Left ventricle myocardium inferior (tissue), 1 donor: Measurements from ENCODE around the gene ADAP1. TPM values are rescaled to one million over a fixed set of nuclear protein-coding genes. Genes with fewer than 3 reads are reported as not detected.

ENCODE experiments used
- DNase-seq: peaks from one replicate; pipeline ENCODE4 v3.0.0-alpha.2; 2020
- H3K27ac ChIP-seq: fragments of 200-600 bp; replicated peaks from 2 replicates; pipeline ENCODE4 v1.8.0; 2021
- H3K27me3 ChIP-seq: fragments of 200-600 bp; 2 replicates; pipeline ENCODE4 v1.8.0; 2021; ENCODE audit warnings: low read depth
- H3K36me3 ChIP-seq: fragments of 200-600 bp; 2 replicates; pipeline ENCODE4 v1.8.0; 2021
- H3K4me1 ChIP-seq: fragments of 200-600 bp; 2 replicates; pipeline ENCODE4 v1.8.0; 2021
- H3K4me3 ChIP-seq: fragments of 200-600 bp; 2 replicates; pipeline ENCODE4 v1.8.0; 2021; ENCODE audit warnings: mild to moderate bottlenecking, moderate library complexity
- H3K9me3 ChIP-seq: fragments of 200-600 bp; replicated peaks from 2 replicates; pipeline ENCODE4 v1.8.0; 2021
- intact Hi-C: fragments of 100-400 bp; cut with micrococcal nuclease; formaldehyde crosslinking; loops from one replicate; pipeline ENCODE4 v1.11.0; 2022
- total RNA-seq: library from RNA; stranded (reverse); fragmentation: NEBNext Ultra II Directional; extraction: Animal tissue kit (Norgen Biotek cat#: 25700); gene quantifications from one replicate; pipeline ENCODE4 v1.2.1, GENCODE V29; 2021
- TF ChIP-seq, protein P1 (sequence below): fragments of 200-600 bp; IDR thresholded peaks from 2 replicates; pipeline ENCODE4 v1.8.0; 2021; ENCODE audit warnings: antibody characterized with exemption, mild to moderate bottlenecking, borderline replicate concordance
- donor health status: DM: no; HTN: yes; CAD: no; lungs with severe emphysema.

Gene ADAP1
- total RNA-seq, 1 donor from 2014 or later, result 8.4 TPM

DNA sequence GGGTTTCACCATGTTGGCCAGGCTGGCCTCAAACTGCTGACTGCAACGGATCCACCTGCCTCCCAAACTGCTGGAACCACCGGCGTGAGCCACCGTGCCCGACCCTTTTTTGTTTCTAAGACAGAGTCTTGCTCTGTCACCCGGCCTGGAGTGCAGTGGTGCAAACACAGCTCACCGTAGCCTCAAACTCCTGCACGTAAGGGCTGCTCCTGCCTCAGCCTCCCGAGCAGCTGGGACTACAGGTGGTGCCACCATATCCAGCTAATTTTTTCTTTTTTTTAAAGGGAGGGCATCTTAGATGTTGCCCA lies 36.4 kb downstream of the ADAP1 start:
- H3K4me1 ChIP-seq, result peaks cover 8% of the 10 kb centered on the region
- H3K9me3 ChIP-seq, result no peaks in the 10 kb centered on the region
- H3K27me3 ChIP-seq, result peaks cover 15% of the 10 kb centered on the region
- no peaks in the 10 kb centered on the region for H3K36me3 ChIP-seq
- intact Hi-C loops, result no loop called here
- TF ChIP-seq, protein P1, sequence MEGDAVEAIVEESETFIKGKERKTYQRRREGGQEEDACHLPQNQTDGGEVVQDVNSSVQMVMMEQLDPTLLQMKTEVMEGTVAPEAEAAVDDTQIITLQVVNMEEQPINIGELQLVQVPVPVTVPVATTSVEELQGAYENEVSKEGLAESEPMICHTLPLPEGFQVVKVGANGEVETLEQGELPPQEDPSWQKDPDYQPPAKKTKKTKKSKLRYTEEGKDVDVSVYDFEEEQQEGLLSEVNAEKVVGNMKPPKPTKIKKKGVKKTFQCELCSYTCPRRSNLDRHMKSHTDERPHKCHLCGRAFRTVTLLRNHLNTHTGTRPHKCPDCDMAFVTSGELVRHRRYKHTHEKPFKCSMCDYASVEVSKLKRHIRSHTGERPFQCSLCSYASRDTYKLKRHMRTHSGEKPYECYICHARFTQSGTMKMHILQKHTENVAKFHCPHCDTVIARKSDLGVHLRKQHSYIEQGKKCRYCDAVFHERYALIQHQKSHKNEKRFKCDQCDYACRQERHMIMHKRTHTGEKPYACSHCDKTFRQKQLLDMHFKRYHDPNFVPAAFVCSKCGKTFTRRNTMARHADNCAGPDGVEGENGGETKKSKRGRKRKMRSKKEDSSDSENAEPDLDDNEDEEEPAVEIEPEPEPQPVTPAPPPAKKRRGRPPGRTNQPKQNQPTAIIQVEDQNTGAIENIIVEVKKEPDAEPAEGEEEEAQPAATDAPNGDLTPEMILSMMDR, result no peak
- H3K4me3 ChIP-seq, result no peak overlapping the region
- no peak overlapping the region for H3K27ac ChIP-seq
- no peak for DNase-seq

DNA sequence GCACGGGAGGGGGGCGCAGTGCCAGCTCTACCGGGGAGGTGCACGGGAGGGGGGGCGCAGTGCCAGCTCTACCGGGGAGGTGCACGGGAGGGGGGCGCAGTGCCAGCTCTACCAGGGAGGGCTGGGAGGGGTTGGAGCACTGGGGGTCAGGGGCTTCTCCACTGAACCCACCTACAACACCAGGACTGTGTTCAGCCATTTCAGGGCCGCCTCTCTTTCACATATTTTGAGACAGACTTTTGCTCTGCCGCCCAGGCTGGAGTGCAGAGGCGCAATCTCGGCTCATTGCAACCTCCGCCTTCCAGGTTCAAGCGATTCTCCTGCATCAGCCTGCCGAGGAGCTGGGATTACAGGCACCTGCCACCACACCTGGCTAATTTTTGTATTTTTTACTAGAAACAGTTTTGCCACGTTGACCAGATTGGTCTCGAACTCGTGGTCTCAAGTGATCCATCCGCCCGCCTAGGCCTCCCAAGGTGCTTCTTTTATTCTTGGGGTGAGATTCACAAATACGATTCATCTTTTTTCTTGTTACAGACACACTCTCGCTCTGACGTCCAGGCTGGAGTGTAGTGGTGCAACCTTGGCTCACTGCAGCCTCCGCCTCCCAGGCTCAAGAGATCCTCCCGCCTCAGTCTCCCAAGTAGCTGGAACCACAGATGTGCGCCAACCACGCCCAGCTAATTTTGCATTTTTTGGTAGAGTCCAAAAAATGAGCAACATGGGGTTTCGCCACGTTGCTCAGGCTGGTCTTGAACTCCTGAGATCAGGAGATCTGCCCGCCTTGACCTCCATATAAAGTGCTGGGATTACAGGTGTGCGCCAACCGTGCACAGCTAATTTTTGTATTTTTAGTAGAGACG lies 37.0 kb downstream of the ADAP1 start:
- intact Hi-C loops, result no loop called here
- no peak for DNase-seq
- TF ChIP-seq, protein P1, result no peak

DNA sequence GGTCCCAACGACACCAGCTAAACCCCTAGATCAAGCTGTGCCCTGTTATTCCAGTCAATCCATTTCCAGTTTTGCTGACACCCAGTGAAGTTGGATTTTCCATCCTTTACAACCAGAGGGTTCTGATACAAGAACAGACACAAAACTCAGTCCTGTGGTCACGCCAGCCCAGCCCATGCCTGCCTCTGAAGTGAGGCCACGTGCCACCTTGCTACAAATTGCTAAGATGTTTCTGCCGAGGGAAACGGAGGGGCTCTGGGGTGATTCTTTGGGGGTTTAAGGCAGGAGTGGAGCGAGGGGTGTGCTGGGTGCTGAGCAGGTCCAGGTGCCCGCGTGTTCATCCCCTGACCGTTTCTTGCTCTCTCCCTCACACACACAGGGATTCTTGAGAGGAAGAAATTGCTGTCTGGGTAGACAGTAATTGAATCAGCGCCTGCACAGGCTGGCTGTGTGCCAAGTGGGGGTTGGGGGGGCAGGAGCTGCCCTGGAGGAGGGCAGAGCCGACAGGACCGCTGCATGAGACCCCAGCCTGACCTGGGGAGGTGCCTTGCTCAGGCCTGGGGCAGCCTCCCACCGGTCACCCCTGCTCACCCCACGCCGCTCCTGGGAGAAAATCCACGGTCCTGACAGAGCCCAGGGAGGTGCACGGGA lies 38.1 kb downstream of the ADAP1 start:
- peak overlapping the region; percentile 19 for H3K4me3 ChIP-seq
- no peaks in the 10 kb centered on the region for H3K9me3 ChIP-seq
- no peaks in the 10 kb centered on the region for H3K36me3 ChIP-seq
- peaks cover 7% of the 10 kb centered on the region for H3K4me1 ChIP-seq
- peaks cover 4% of the 10 kb centered on the region for H3K27me3 ChIP-seq
- H3K27ac ChIP-seq, result no peak overlapping the region
- DNase-seq, result no peak
- TF ChIP-seq, protein P1, result no peak
- intact Hi-C loops, result no loop called here

More for the DNA sequence above, 37.0 kb downstream of the ADAP1 start:
- H3K9me3 ChIP-seq, result no peaks in the 10 kb centered on the region
- H3K27ac ChIP-seq, result no peak overlapping the region
- no peaks in the 10 kb centered on the region for H3K36me3 ChIP-seq
- peaks cover 15% of the 10 kb centered on the region for H3K27me3 ChIP-seq
- no peak overlapping the region for H3K4me3 ChIP-seq
- H3K4me1 ChIP-seq, result peaks cover 7% of the 10 kb centered on the region

DNA sequence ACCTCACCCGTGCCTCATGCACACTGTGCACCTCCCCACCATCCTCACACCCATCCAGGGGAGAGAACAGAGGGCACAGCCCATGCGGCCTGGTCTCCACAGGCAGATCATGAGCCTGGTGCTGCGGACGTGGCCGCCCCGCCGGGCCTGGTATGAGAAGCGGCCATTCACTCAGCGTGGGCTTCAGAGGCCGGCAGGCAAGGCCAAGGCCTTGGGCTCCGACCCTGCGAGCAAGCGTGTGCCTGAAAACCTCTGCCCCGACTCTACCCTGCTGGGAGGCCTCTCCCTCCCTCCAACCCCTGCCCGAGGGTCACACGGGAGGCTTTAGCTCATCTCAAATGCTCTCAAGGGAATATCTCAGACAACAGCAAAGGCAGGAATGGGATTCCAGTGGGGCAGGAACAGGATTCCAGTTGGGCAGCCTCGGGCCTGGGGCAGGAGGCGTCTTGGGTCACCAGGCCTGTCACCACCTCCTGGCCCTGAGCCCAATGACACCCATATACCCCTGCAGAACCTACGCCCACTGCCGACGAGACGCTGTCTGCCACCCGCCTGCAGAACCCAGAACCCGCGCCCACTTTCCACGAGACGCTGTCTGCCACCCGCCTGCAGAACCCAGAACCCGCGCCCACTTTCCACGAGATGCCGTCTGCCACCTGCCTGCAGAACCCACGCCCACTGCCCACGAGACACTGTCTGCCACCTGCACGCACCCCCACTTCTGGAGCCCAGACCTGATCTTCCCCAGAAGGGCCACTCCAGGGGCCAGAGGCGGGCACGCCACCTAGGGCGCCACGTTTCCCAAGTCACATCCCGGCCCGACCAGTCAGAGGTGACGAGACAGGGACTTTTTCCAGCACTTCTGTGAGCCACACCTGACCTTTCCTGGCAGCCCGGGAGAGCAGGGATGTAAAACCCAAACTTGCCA lies 38.9 kb downstream of the ADAP1 start:
- H3K4me3 ChIP-seq, result no peak overlapping the region
- no peak for DNase-seq
- TF ChIP-seq, protein P1, result no peak
- intact Hi-C loops, result no loop called here
- H3K9me3 ChIP-seq, result no peaks in the 10 kb centered on the region
- H3K27ac ChIP-seq, result no peak overlapping the region
- no peaks in the 10 kb centered on the region for H3K36me3 ChIP-seq
- peaks cover 7% of the 10 kb centered on the region for H3K4me1 ChIP-seq
- H3K27me3 ChIP-seq, result peaks cover 3% of the 10 kb centered on the region

DNA sequence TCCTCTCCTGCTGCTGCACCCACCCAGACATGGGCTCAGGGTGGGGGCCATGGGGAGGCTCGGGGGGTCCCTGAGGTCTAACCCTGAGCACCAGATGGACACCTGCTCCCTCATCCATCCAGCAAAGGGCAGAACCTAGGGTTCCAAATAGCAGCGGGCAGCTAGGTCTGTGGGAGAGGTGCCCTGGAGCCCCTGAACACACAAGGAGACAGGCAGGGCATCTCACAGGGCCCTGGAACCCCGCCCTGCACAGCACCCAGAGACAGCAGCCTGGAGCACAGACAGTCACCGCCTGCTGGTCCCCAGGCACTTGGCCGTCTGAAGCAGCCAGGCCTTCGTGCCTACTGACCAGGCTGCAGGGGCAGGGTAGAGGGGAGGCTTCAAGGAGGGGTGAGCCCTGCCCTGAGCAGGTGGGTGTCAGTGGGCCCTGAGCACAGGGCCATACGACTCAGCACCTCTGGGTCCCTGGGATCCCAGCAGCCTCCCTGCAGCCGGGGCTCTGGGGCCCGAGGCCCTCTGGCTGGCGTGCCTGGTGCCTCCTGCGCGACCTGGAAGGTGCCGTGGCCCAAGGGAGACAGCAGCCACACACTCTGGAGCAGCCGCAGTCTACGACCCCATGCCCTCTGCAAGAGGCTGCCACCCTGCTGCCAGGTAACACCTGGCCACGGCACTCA lies 39.8 kb downstream of the ADAP1 start:
- intact Hi-C loops, result no loop called here
- Histone ChIP-seq H3K9me3 (no peaks in the 10 kb centered on the region), H3K4me1 (peaks cover 7% of the 10 kb centered on the region), H3K36me3 (no peaks in the 10 kb centered on the region), H3K27ac (no peak overlapping the region), H3K4me3 (no peak overlapping the region), H3K27me3 (peaks cover 3% of the 10 kb centered on the region)
- TF ChIP-seq, protein P1, result no peak
- no peak for DNase-seq
